ENCODE data around the gene TRIM44.

Gene TRIM44

GRCh38 chr11:35717520-35717919 is 54.9 kb downstream of the TRIM44 start:
- TF ChIP-seq CTCF (conservative IDR thresholded peaks at IDR 0.05; ENCODE audit: low read length) (no peak), EZH2phosphoT487 (IDR thresholded peaks at IDR 0.05; ENCODE audit: borderline replicate concordance) (no peak)
- Histone ChIP-seq H3K36me3 (ENCODE audit: insufficient read depth, low read length) (peaks cover 6% of the 10 kb centered on the region; the same call in 1 of the 2 replicates), H3K9me2 (replicated peaks; ENCODE audit: low read depth, low read length) (no peaks in the 10 kb centered on the region), H3K4me1 (ENCODE audit: insufficient read depth, low read length, poor library complexity, severe bottlenecking) (no peaks in the 10 kb centered on the region), H3K9ac (ENCODE audit: low read depth, low read length, poor library complexity, severe bottlenecking) (no peak overlapping the region), H4K20me1 (ENCODE audit: insufficient read depth, low read length, poor library complexity, severe bottlenecking) (peaks cover 28% of the 10 kb centered on the region), H3K4me2 (ENCODE audit: low read depth, low read length, poor library complexity, severe bottlenecking) (no peak overlapping the region), H3K9me3 (ENCODE audit: insufficient read depth, low read depth, low read length) (no peaks in the 10 kb centered on the region), H3K4me3 (ENCODE audit: low read length, poor library complexity, severe bottlenecking) (no peak overlapping the region), H3K27me3 (ENCODE audit: insufficient read depth, low read length, poor library complexity, severe bottlenecking) (no peaks in the 10 kb centered on the region), H3K79me2 (ENCODE audit: insufficient read depth, low read length) (peaks cover 53% of the 10 kb centered on the region; the same call in 1 of the 2 replicates), H3F3A (ENCODE audit: low read depth) (no peaks in the 10 kb centered on the region), H2AFZ (ENCODE audit: low read length) (no peak overlapping the region)

- Histone ChIP-seq H3K9ac (ENCODE audit: low read depth, low read length, poor library complexity, severe bottlenecking) (no peak overlapping the region), H3K4me1 (ENCODE audit: insufficient read depth, low read length, poor library complexity, severe bottlenecking) (no peaks in the 10 kb centered on the region), H3K4me2 (ENCODE audit: low read depth, low read length, poor library complexity, severe bottlenecking) (no peak overlapping the region), H3K9me3 (ENCODE audit: insufficient read depth, low read depth, low read length) (no peaks in the 10 kb centered on the region), H3K4me3 (ENCODE audit: low read length, poor library complexity, severe bottlenecking) (no peak overlapping the region), H4K20me1 (ENCODE audit: insufficient read depth, low read length, poor library complexity, severe bottlenecking) (peaks cover 48% of the 10 kb centered on the region), H3K36me3 (ENCODE audit: insufficient read depth, low read length) (peaks cover 14% of the 10 kb centered on the region; the same call in 1 of the 2 replicates), H3K27me3 (ENCODE audit: insufficient read depth, low read length, poor library complexity, severe bottlenecking) (no peaks in the 10 kb centered on the region), H3K9me2 (replicated peaks; ENCODE audit: low read depth, low read length) (no peaks in the 10 kb centered on the region), H2AFZ (ENCODE audit: low read length) (no peak overlapping the region), H3F3A (ENCODE audit: low read depth) (no peaks in the 10 kb centered on the region), H3K79me2 (ENCODE audit: insufficient read depth, low read length) (peaks cover 44% of the 10 kb centered on the region)
- TF ChIP-seq EZH2phosphoT487 (IDR thresholded peaks at IDR 0.05; ENCODE audit: borderline replicate concordance) = no peak
- TF ChIP-seq CTCF (conservative IDR thresholded peaks at IDR 0.05; ENCODE audit: low read length) = no peak
These were observed 59.2 kb downstream of the TRIM44 start for GRCh38 chr11:35721651-35722282.

DNA sequence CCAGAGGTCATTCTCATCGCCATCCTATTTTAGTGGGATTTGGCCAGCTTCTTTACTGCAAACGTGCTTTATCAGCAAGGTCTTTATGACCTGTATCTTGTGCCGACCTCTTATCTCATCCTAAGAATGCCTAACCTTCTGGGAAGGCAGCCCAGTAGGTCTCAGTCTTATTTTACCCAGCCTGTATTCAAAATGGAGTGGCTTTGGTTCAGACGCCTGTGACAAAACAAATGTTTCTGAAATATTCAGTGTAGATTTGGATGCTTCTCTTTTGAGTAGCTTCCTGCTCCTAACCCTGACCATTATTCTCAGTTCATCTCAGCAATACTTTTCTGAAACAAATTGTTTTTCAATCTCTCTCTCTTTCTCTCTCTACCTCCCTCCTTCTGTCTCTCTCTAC is 60.1 kb downstream of the TRIM44 start:
- Histone ChIP-seq H2AFZ (ENCODE audit: low read length) (no peak overlapping the region), H3K36me3 (ENCODE audit: insufficient read depth, low read length) (peaks cover 23% of the 10 kb centered on the region; the same call in 1 of the 2 replicates), H4K20me1 (ENCODE audit: insufficient read depth, low read length, poor library complexity, severe bottlenecking) (peaks cover 40% of the 10 kb centered on the region), H3K4me3 (ENCODE audit: low read length, poor library complexity, severe bottlenecking) (no peak overlapping the region), H3K4me1 (ENCODE audit: insufficient read depth, low read length, poor library complexity, severe bottlenecking) (no peaks in the 10 kb centered on the region), H3K9me3 (ENCODE audit: insufficient read depth, low read depth, low read length) (no peaks in the 10 kb centered on the region), H3F3A (ENCODE audit: low read depth) (no peaks in the 10 kb centered on the region), H3K9ac (ENCODE audit: low read depth, low read length, poor library complexity, severe bottlenecking) (no peak overlapping the region), H3K79me2 (ENCODE audit: insufficient read depth, low read length) (peaks cover 44% of the 10 kb centered on the region), H3K9me2 (replicated peaks; ENCODE audit: low read depth, low read length) (no peaks in the 10 kb centered on the region), H3K27me3 (ENCODE audit: insufficient read depth, low read length, poor library complexity, severe bottlenecking) (no peaks in the 10 kb centered on the region), H3K4me2 (ENCODE audit: low read depth, low read length, poor library complexity, severe bottlenecking) (no peak overlapping the region)
- no peak for TF ChIP-seq CTCF (conservative IDR thresholded peaks at IDR 0.05; ENCODE audit: low read length)
- no peak for TF ChIP-seq EZH2phosphoT487 (IDR thresholded peaks at IDR 0.05; ENCODE audit: borderline replicate concordance)

All from Loucy (cell line).